Esophagus mucosa (tissue), 1 donor: ENCODE data around the gene POMC. TPM values are rescaled to one million over a fixed set of nuclear protein-coding genes. Genes with fewer than 3 reads are reported as not detected.
"Not testable (repeated sequence)": the region's sequence is repeated elsewhere in the genome, so short reads cannot be mapped to it uniquely, and the experiment has no call there.

Experiments
- ATAC-seq: fragments of 200-7000 bp; cut with Tn5 transposase; one replicate; pipeline ENCODE4 v1.9.1; 2020
- total RNA-seq: library from RNA; stranded (reverse); gene quantifications from one replicate; pipeline ENCODE4 v1.2.4, GENCODE V29; 2023
- donor health status: DM: yes; HTN: yes; CAD: no.

Gene POMC
- total RNA-seq = 0.44 TPM

DNA sequence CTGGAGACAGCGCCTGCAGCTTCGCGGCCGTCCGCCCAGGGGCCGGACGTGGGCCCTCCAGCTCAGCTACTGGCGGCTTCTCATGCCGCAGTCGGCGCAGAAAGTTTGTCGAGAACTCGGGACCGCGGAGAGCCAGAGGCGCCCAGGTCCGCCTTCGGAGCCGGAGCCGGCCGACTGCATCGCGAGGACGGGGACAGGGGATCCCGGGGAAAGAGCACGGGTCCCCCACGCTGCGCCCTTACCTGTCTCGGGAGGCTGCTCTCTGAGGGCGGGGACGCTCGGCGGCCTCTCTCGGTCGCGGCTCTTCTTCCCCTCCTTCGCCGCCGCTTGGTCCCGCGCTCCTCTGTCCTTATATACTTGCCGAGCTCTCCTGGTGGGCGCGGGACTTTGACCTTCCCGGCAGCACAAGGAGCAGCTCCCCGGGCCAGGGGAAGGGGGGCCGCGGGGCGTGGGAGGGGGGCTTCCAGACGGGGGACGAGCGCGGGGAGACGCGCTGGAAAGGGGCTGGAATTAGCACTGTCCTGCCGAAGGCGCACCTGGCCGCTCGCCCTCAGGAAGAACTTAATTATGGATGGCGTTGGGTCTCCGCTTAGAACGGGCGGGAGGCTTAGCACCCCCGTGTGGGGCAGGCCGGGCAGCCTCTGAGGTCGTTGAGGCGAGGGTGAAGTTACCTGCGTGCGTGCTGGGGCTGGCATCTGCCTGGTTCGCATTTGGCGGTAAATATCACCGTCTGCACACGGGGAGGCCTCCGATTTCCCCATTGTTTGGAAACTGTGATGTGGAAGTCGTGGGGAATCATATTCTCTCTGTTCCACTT is at the start of gene POMC:
Gene POMC, minus strand, starts transcription at position 325 of the 817 bp plus-strand sequence. CDS start 3,808 bp downstream, outside the sequence.
- ATAC-seq = peak; percentile 44

DNA sequence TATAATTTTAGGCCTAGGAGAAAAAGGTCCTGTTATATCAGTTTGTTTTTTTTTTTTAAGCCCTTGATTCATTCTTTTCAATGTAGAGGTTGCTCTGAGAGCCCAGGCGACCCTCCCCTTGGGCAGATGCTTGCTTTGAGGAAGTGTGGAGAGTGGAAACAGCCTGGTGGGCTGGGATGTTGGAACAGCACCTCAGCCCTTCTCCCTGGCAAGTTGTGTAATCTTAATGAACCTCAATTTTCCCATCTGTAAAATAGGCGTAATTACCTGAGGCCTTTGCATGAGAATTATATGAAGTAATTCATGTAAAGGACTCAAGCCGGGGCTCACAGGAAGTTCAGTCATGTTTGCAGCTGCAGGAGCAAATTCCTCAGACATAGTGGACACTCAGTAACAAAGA is 49.7 kb upstream of the POMC start:
- ATAC-seq = no peak

DNA sequence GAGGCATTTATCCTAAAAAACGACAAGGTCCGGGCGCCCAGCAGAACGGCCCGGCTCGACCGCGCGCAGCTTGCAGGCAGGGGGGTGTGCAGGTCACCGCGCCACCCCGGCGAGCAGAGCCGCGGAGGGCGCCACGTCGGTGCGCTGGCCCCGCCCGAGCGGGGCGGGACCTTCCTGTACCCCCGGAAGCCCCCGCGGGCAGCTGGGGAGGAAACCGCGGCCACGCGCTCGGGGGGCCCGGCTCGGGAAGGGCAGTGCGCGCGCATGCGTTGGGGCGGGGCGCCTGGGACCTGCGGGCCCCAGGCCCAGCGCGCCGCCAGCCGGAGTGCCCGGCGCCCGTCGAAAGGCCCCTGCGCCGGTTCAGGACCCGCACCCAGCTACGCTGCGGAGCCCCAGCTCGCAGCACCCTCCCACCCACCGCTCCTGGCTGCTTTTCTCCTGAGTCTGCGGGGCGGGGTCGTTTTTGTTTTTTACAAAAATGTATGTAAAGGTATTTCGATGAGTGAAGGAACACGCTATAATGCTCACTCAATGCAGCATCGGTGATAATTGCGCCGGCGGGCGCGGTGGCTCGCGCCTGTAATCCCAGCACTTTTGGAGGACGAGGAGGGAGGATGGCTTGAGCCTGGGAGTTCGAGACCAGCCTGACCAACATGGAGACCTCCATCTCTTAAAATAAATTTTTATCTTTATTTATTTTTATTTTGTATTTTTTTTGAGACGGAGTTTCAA is 47.7 kb upstream of the POMC start:
- ATAC-seq = peak; percentile 79

DNA sequence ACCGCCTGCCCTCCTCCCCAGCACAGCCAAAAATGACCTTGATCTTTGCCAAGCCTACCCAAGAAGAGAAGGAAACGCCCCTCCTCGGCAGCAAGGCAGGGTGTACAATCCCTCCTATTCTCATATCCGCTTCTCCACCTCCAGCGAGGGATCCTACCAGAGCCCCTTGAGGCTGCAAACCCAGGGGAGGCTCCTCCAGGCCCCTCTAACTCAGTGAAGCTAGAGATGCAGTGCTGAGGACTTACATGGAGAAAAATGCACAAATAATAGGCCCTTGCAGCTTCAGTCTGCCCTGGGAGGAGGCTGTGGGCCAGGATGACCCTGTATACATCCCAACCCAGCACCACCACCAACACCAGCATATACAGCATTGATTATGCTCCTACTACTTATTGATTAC is 46.9 kb upstream of the POMC start:
- ATAC-seq = no peak

DNA sequence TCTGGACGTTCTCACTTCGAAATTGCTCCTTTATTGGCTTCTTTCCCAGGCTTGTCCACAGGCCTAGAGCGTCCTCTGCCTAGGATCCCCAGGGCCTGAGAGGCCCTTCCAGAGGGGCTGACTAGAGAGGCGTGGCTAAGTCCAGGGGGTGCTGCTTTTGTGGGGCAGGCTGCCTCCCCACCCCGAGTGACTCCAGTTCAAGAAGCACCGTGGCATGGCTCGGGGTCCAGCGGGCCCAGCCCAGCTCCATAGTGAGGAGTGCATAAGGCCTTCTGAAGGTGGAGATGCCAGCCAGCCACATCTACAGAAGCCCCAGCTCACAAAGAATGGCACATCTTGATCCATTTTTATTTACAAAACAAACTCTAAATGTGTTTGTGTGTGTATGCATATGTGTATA is 44.8 kb upstream of the POMC start:
- ATAC-seq = no peak

DNA sequence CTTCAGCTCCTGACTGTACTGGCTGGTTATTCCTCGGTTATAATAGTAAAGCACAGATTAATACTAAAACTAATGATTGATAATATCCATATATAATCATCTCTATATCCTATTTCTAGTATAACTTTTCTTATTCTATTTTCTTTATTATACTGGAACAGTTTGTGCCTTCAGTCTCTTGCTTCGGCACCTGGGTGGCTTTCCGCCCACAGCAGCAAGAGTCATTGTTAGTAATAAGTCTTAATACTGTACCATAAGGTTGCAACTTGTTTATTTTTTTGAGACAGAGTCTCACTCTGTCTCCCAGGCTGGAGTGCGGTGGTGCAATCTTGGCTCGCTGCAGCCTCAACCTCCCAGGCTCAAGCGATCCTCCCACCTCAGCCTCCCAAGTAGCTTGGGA is 42.5 kb upstream of the POMC start:
- ATAC-seq = not testable (repeated sequence)

DNA sequence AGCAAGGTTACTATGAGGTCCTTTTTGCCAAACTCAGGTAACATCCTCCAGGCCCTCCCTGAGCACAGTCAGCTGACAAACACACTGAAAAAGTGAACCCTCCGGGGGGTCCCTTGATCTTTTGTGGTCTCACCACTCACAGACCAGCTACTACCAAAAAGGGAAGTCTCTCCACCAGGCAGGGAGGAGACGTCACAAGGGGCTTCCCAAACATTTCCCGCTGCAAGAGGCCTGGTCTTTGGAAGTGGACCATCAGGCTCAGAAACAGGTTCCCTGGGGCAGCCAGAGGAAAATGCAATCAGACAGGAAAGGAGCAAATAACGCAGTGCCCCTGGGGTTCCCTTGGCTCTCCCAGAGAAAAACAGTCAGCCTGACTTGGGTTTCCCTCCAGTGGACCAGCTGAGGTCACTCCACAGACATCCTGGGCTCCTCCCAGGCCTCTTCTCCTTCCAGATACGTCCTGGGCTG is 38.7 kb upstream of the POMC start:
- no peak for ATAC-seq

DNA sequence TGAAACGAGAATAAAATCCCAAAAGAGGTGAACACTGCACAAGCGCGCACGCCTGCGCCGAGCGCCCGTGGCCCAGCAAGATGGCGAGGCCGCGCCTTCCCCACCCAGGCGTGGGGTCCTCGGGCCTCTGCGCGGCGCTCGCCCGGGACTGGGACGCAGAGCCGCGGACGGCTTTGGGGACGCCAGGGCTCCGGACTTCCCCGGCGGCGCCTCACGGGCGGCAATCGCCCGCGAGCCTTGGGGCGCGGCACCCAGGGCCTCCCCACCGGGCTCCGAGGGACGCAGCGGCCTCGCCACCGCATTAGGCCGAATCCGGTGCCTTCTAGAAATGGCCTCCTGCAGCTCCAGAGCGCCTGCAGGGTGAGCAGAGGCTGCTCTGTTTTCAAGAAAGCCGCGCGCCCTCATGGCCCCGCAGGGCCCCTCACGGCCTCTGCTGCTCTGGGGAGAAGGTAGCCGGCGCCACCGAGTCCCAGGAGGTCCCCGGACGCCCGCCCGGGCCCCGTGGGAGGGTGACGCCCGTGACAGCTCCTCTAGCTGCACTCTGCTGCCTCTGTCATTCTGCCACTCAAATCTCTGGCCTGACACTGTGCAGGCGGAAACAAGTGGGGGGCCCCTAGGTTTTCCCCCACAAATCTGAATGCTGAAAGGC is 35.9 kb upstream of the POMC start:
- ATAC-seq = peak; percentile 41

DNA sequence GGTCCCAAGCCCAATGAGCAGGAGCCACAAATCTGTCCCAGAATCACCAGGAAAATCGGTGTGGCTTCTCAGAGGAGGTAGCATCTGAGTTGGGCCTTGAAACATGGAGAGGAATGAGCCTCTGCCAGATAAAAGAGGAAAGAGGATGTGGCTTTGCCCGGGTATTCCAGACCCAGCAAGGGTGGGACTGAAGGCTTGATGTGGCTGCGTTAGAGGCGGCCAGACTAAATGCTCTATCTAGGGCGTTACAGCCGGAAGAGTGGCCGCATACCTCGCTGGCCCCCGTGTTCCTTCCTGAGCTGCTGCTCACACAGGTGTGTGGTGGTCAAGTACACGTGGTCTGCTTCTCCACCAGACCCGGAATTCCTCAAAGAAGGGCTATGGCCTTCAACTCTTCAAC is 33.9 kb upstream of the POMC start:
- ATAC-seq = no peak

DNA sequence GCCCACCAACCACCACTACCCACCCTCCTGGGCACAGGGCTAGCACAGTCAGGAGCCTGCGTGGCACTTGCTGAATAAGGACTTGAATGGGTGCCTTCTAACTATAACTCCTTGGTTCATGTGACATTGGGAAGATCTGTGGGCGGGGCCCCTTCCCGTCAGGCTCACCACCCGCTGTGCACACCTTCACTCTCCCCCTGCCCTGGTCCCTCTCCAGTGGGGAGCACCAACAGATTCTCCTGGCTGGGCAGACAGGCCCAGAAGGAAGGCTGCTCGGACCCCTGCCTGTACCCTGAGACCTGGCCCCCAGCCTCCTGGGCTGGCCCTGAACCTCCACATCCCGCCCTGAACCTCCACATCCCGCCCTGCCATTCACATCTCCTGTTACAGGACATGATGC is 33.4 kb upstream of the POMC start:
- peak; percentile 13 for ATAC-seq

DNA sequence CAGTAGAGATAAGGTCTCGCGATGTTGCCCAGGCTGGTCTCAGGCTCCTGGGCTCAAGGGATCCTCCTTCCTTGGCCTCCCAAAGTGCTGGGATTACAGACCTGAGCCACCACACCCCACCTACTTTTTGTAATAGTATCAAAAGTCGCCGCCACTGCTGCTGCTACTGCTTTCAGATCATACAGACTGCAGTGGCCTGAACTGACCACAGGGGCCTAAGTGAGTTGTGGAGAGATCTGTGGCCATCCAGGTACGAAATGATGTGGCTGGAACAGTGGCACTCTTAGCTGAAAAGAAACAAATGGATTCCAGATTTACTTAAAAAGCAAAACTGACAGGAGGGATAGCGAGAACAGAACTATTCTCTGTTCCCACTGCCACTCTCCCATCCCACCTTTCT is 32.9 kb upstream of the POMC start:
- ATAC-seq = no peak

DNA sequence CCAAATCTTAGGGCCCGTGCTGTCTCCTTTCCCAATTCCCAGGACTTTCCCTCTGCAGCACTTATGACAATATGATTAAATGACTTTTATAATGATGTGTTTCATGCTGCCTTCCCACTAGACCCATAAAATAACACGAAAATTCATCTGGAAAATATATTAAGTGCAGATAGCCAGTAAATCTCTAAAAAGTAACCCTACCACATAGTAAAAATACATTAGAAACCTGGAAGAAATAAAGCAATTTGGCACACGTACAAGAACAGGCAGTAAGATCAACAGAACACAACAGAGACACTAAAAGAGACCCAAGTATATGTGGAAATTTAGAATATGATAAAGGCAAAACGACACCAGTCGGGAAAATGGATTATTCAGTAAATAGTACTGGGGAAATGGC is 30.2 kb upstream of the POMC start:
- ATAC-seq = no peak

DNA sequence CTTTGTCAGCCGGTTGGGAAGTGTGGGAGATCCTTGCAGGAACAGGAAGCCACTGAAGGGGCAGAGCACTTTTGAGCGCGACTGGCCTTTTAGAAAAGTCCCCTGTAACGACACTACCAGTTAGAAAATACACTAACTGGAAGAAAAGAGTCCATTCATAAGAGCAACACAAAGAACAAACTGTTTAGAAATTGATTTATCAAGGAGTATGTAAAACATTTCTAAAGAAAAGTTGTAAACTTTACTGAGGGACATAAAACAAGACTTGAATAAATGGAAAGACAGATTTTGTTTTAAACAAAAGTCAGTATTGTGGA is 29.8 kb upstream of the POMC start:
- ATAC-seq = no peak

DNA sequence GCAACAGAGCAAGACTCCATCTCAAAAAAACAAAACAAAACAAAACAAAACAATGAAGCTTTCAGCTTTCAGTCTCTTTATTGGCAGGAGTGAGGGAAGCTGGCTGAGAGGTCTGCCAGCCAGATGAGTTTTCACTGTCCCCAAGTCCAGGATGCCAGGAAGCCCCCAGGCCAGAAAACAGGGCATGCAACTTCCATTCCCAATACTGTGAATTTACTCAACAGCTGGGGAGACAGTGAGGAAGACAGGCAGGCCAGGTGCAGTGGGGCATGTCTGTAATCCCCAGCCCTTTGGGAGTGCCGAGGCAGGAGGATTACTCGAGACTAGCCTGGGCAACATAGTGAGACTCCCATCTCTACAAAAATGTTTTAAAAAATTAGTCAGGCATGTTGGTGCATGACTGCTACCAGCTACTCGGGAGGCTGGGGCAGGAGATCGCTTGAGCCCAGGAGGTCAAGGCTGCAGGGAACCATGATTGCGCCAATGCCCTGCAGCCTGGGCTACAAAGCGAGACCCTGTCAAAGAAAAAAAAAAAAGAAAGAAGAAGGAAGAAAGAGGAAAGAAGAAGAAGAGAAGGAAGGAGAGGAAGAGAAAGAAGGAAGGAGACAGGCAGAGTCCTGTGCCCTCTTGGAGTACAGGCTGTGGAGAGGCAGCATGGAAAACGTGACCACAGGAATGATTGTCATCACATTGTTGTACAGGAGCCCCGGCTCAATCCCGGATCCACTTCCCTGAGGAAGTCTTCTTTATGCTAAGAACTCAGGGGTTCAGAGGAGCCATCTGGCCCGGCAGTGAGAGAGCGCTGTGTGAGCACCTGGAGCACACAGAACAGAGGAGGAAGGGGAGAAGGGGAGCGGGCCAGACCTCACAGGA is 29.2 kb upstream of the POMC start:
- ATAC-seq = no peak

DNA sequence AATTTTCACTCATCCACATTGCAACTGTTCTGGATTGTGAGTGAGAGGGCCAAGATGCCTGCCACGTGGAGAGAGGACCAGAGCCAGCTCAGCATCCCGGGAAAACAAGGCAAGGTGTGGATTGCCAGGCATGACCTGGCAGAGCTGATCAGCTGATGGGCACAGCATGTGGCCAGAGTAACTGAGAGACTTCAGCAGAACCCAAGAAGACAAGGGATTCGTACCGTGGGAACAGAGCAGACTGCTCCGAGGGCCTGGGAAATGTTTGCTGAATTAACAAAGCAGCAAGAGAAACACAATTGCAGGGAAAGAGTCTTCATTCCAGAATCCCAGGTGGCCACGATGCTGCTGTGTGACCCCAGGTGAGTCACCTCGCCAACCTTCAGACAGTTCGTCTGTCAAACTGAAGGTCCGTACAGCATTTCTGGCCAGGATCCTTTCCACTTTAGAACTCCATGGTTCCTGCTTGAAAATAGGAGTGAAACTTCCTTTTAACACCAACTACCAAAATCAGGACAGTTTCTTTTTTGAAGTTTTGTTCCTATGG is 26.3 kb upstream of the POMC start:
- no peak for ATAC-seq

DNA sequence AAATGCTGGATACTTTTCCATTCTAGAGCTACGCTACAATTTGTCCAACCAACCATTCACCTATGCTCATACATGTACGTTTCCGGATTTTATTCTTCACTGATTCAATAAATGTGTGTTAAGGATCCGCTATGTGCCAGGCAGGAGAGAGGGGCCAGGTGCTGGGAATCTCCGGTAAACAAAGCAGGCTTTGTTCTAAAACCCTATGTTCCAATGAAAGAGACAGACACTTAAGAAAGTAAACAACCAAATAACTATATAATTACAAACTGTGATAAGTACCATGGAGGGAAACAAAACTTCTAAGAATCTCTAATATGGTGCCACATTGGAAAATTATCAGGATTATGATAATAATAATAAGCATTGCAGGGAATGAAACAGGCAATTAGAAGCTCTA is 22.2 kb upstream of the POMC start:
- ATAC-seq = no peak

DNA sequence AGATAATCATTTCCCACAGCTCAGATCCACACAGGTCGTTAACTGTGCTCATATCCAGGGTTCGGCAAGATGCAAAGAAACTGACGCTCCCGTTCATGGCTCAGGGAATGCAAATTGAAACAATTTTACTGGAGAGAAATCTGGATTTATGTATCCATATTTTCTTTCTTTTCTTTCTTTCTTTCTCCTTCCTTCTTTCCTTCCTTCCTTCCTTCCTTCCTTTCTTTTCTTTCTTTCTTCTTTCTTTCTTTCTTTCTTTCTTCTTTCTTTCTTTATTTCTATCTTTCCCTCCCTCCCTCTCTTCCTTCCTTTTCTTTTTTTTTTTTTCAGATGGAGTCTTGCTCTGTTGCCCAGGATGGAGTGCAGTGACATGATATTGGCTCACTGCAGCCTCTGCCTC is 20.0 kb upstream of the POMC start:
- ATAC-seq = no peak

DNA sequence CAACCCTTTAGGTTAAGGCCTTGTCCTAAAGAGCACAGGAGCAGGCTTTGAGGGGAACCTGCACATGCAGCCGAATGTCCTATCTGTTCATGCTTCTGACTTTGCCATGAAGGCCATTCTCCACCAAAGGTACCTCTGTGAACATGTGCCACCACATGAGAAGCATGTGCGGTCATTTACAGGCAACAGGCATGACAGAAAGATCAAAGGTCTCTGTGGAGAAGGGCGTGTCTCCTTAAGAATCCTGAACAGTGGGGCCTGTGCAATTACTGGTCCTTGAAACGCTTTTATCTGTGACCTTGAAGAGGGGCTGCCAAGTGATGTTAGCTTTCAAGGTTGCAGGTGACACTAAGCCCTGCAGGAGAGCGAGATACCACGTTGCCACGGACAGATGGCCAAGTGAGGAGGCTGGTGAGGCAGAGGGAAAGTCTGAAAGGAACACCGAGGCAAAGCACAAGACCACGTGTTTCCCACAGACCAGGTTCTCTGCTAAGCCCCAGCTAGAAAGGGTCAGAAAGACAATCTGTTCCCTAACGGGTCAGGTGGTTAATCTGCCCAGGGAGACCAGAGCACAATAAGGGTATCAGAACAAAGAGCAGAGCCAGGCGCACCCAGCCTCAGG is 19.5 kb upstream of the POMC start:
- ATAC-seq = no peak

DNA sequence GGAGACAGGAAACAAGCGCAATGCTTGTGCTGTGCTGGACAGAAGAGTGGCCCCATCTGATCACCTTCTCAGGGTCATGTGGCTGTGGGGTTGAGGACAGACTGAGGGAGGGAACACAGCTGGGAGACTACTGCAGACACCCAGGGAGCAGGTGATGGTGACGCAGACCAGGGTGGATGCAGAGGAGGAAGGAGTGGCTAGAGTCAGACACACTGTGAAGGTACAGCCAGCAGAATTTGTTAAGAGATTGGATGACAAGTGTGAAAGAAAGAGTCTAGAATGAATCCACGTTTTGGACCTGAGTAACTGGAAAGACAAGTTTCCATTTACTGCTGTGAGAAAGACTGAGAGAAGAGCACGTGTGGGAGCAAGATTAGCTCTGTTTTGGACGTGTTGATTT is 15.9 kb upstream of the POMC start:
- ATAC-seq = peak; percentile 100

DNA sequence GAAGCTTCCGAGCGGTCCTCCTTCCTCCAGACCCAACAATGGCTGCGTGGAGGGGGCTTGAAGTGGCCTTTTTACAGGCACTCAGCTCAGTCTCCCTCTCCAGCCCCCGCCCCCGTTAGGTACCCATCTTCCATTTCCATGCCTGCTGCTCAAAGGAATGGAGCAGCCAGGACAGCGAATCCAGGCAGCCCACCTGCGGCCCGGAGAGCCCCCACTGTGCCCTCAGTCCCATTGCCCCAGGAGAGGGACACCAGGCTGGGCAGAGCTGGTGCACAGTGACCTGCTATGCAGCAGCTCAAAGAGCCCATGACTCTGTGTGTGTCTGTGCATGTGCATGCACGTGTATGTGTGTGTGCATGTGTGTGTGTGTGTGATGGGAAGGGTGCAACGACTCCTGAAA is 10.6 kb upstream of the POMC start:
- peak; percentile 26 for ATAC-seq

DNA sequence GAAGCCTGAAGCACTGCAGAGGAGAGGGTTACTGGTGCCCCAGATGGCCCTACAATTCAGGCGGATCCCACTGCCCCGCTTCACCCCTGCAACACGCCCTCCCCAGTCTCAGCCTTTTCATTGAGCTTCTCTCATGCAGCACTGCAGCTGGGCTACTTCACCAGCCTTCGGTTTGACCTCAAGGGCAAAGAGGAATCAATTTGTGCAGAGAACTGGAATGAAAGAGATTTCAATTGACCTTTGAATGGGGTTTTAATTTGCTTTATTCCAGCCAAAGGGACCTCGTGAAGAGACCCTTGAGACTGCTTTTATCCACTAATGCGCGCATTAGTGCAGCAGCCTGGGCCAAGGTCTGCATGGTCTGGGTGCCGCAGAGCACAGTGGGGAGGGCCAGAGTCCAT is 8.8 kb upstream of the POMC start:
- no peak for ATAC-seq
